HEK293 (cell line): Measurements from ENCODE around the gene ATXN2.

ENCODE experiments used
- CTCF ChIP-seq: fragments of 450-650 bp; formaldehyde crosslinking; IDR thresholded peaks from 2 replicates; pipeline ENCODE4 v1.5.1; 2016; ENCODE audit warnings: missing biosample characterization, missing genetic modification characterization
- SP2 ChIP-seq: fragments of 450-650 bp; formaldehyde crosslinking; IDR thresholded peaks from 2 replicates; pipeline ENCODE4 v1.5.1; 2016; ENCODE audit warnings: missing biosample characterization, missing genetic modification characterization
- ZNF214 ChIP-seq: fragments of 450-650 bp; formaldehyde crosslinking; IDR thresholded peaks from 2 replicates; pipeline ENCODE4 v1.5.1; 2017; ENCODE audit warnings: missing biosample characterization, mild to moderate bottlenecking, missing genetic modification characterization, borderline replicate concordance
- ZNF341 ChIP-seq: fragments of 450-650 bp; formaldehyde crosslinking; IDR thresholded peaks from 2 replicates; pipeline ENCODE4; 2016; ENCODE audit warnings: low read depth, missing biosample characterization, missing genetic modification characterization
- ZNF449 ChIP-seq: fragments of 450-650 bp; formaldehyde crosslinking; IDR thresholded peaks from 2 replicates; pipeline ENCODE4 v1.5.1; 2017; ENCODE audit warnings: missing biosample characterization, mild to moderate bottlenecking, missing genetic modification characterization, moderate library complexity
- ZNF580 ChIP-seq: fragments of 450-650 bp; formaldehyde crosslinking; IDR thresholded peaks from 2 replicates; pipeline ENCODE4 v1.5.1; 2016; ENCODE audit warnings: missing biosample characterization, missing genetic modification characterization
- ZNF777 ChIP-seq: fragments of 450-650 bp; formaldehyde crosslinking; IDR thresholded peaks from 2 replicates; pipeline ENCODE4 v1.5.1; 2017; ENCODE audit warnings: missing biosample characterization, missing genetic modification characterization, borderline replicate concordance
- TF ChIP-seq, protein P1 (sequence below): sonication (generic); formaldehyde crosslinking; IDR thresholded peaks from 2 replicates; pipeline ENCODE4 v1.8.1; 2022; ENCODE audit warnings: mild to moderate bottlenecking, moderate library complexity, missing genetic modification reagents

GRCh38 chr12:111406474-111407376 lies 192.4 kb downstream of the ATXN2 start:
- TF ChIP-seq CTCF (tag by site-specific recombination), result no peak
- TF ChIP-seq ZNF449 (tag by site-specific recombination), result no peak
- no peak for TF ChIP-seq ZNF341
- TF ChIP-seq ZNF580 (tag by site-specific recombination), result no peak
- TF ChIP-seq ZNF777 (tag by site-specific recombination), result no peak
- TF ChIP-seq SP2 (tag by site-specific recombination), result no peak
- no peak for TF ChIP-seq ZNF214
- TF ChIP-seq, protein P1, sequence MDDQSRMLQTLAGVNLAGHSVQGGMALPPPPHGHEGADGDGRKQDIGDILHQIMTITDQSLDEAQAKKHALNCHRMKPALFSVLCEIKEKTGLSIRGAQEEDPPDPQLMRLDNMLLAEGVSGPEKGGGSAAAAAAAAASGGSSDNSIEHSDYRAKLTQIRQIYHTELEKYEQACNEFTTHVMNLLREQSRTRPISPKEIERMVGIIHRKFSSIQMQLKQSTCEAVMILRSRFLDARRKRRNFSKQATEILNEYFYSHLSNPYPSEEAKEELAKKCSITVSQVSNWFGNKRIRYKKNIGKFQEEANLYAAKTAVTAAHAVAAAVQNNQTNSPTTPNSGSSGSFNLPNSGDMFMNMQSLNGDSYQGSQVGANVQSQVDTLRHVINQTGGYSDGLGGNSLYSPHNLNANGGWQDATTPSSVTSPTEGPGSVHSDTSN, result no peak
